NCI-H187 treated with DMSO at 0.1 percent for 48 hours (cell line): ENCODE measurements around the gene ZNF469.

Source experiments
- DNase-seq: peaks from one replicate; lab custom pipeline; 2025; lab: John Stamatoyannopoulos, UW

The ZNF469 gene

GRCh38 chr16:88346680-88347505 lies 35.9 kb upstream of the ZNF469 start:
- no peak for DNase-seq

- no peak for DNase-seq
These were observed 34.9 kb upstream of the ZNF469 start for GRCh38 chr16:88347656-88348376.

GRCh38 chr16:88348377-88349152 lies 34.2 kb upstream of the ZNF469 start:
- DNase-seq = no peak

GRCh38 chr16:88349153-88349902 lies 33.4 kb upstream of the ZNF469 start:
- DNase-seq = no peak

GRCh38 chr16:88349903-88350900 lies 32.6 kb upstream of the ZNF469 start:
- DNase-seq = no peak

GRCh38 chr16:88350922-88351321 lies 31.8 kb upstream of the ZNF469 start:
- no peak for DNase-seq

GRCh38 chr16:88351491-88352101 lies 31.2 kb upstream of the ZNF469 start:
- no peak for DNase-seq

GRCh38 chr16:88352261-88353200 lies 30.2 kb upstream of the ZNF469 start:
- DNase-seq = no peak

- DNase-seq = no peak
These were observed 29.5 kb upstream of the ZNF469 start for GRCh38 chr16:88353232-88353631.

GRCh38 chr16:88353691-88354090 lies 29.1 kb upstream of the ZNF469 start:
- no peak for DNase-seq

GRCh38 chr16:88354229-88355092 lies 28.3 kb upstream of the ZNF469 start:
- no peak for DNase-seq

- no peak for DNase-seq
These were observed 27.7 kb upstream of the ZNF469 start for GRCh38 chr16:88355093-88355388.

- no peak for DNase-seq
These were observed 27.2 kb upstream of the ZNF469 start for GRCh38 chr16:88355389-88356123.

- no peak for DNase-seq
These were observed 26.5 kb upstream of the ZNF469 start for GRCh38 chr16:88356124-88356726.

GRCh38 chr16:88356727-88357199 lies 26.0 kb upstream of the ZNF469 start:
- DNase-seq = no peak

- no peak for DNase-seq
These were observed 25.3 kb upstream of the ZNF469 start for GRCh38 chr16:88357317-88358022.
